ENCODE measurements around the gene PPP6R1.
A peak's percentile ranks its signal among the peaks of the same experiment; 100 is the strongest.

Gene PPP6R1, protein sequence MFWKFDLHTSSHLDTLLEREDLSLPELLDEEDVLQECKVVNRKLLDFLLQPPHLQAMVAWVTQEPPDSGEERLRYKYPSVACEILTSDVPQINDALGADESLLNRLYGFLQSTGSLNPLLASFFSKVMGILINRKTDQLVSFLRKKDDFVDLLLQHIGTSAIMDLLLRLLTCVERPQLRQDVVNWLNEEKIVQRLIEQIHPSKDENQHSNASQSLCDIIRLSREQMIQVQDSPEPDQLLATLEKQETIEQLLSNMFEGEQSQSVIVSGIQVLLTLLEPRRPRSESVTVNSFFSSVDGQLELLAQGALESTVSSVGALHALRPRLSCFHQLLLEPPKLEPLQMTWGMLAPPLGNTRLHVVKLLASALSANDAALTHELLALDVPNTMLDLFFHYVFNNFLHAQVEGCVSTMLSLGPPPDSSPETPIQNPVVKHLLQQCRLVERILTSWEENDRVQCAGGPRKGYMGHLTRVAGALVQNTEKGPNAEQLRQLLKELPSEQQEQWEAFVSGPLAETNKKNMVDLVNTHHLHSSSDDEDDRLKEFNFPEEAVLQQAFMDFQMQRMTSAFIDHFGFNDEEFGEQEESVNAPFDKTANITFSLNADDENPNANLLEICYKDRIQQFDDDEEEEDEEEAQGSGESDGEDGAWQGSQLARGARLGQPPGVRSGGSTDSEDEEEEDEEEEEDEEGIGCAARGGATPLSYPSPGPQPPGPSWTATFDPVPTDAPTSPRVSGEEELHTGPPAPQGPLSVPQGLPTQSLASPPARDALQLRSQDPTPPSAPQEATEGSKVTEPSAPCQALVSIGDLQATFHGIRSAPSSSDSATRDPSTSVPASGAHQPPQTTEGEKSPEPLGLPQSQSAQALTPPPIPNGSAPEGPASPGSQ

DNA sequence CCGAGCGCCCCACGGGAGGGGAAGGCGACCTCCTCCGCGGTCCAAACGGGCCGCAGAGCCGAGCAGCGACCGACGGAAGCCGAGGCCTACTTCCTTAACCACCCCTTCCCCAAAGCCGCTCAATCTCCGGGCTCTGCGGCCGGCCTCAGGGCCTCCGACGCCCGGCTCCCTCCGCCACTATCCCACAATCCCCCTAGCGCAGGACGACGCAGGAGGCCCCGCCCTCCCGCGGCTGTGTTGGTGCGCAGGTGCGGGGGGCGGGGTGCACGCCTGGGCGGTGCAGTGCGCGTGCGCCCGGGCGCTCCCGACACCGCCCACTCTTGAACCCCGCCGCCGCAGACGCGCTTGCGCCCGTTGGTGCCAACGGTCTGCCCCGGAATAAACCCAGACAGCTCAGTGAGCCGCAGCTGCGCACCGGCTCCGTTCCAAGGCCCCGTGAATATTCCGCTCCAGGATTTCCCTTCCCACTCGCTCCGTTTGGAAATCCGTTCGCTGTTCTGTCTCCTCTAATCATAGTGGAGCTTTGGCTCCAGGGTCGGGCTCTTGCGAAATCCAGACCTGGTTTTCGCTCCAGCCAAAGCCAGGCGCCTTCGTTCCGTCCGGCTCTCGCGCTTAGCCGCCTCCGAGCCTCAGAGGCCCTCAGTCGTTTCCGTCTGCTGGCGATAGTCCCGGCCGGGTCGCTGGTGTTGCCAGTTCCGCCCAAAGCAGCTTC lies at the start of gene PPP6R1:
Gene PPP6R1 (minus strand): TSS at position 190 of the 712 bp plus-strand sequence. CDS start 11,914 bp downstream, outside the sequence.
- DNase-seq (ENCODE audit: low spot score), result peak; percentile 99

DNA sequence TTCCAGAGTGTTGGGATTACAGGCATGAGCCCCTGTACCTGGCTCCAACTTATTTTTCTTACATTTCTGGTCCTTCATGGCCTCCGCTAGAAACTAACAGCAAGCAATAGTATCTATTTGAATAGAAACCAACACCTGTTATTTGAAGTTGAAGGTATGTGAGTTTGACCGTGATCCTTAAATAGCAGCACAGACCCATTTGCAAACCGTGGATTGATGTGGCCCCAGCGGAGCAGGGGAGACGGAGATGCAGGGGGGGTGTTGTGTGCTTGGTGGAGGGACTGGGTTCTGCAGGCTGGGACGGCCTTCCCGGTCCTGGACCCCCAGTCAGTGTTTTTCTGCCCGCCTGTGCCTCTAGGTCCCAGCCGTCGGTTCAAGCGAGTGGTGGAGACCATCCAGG lies 49.5 kb upstream of the PPP6R1 start:
- no peak for DNase-seq (ENCODE audit: low spot score)

DNA sequence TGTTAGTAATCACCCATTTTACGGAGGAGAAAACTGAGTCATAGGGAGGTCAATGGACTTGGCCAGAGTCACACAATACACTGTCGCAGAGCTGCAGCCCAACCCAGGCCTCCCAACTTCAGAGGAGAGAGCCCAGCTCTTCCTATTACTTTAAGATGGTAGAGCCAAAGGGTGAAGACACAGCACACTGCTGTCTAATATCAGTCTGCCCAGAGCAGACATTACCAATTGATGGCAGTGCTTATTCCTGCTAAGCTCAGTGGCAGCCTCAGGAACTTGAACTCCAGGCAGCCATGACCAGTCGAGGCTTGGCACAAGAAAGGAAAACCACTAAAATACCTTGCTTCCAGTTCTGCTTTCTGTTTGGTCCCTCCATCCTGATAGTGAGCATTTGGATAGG lies 47.9 kb upstream of the PPP6R1 start:
- DNase-seq (ENCODE audit: low spot score), result no peak

DNA sequence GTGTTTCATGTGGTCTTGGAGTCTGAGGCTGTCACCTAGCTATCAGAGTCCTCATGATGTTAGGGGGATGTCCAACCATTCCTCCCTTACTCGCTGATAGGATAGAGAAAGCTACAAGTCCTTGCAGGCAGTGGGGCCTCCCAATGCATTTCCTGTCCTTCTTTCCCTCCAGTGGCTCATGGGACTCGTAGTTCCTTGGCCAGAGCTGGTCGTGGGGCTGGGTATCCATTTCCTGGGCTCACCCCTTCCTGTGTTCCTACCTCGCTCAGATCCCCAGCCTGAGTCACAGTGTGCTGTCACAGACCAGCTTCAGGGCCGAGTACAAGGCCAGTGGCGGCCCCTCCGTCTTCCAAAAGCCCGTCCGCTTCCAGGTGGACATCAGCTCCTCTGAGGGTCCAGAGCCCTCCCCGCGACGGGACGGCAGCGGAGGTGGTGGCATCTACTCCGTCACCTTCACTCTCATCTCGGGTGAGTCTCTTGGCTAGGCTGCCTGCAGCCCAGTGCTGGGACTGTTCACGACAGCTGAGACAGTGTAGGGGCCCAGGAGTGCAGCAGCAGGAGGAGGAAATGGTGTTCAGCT lies 47.3 kb upstream of the PPP6R1 start:
- no peak for DNase-seq (ENCODE audit: low spot score)

DNA sequence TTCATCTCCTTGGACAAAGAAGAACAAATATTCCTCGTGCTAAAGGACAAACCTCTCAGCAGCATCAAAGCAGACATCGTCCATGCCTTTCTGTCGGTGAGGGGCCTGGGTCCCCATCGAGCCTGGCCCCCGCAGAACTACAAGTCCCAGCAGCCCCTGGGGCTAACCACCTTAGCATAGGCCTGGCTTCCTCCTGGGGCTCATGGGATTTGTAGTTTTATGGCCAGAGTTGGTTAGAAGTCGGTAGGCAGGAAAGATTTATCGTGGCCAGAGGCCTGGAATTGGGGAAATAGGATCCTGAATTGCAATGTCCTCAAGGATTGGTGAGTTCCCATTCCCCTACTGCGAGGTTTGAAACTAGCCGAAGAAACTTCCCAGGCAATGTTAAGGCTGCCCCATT lies 46.7 kb upstream of the PPP6R1 start:
- no peak for DNase-seq (ENCODE audit: low spot score)

DNA sequence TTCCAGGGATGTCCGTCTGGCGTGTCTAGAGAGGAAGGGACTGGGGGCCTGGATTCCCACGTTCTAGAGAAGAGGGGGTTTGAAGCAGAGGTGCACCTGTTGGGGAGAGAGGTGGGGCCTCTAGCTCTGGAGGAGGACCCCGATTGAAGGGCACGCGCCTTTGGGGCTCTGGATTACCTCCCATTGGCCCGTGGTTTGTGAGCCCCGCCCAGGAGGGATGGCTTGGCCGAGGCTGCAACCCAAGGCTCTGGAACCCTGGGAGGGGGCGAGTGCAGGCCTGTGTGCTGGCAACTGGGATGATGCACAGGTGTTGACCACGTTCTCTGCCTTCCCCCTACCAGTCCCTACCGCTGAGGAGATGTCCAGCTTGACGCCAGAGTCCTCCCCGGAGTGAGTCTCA lies 46.2 kb upstream of the PPP6R1 start:
- DNase-seq (ENCODE audit: low spot score), result no peak

DNA sequence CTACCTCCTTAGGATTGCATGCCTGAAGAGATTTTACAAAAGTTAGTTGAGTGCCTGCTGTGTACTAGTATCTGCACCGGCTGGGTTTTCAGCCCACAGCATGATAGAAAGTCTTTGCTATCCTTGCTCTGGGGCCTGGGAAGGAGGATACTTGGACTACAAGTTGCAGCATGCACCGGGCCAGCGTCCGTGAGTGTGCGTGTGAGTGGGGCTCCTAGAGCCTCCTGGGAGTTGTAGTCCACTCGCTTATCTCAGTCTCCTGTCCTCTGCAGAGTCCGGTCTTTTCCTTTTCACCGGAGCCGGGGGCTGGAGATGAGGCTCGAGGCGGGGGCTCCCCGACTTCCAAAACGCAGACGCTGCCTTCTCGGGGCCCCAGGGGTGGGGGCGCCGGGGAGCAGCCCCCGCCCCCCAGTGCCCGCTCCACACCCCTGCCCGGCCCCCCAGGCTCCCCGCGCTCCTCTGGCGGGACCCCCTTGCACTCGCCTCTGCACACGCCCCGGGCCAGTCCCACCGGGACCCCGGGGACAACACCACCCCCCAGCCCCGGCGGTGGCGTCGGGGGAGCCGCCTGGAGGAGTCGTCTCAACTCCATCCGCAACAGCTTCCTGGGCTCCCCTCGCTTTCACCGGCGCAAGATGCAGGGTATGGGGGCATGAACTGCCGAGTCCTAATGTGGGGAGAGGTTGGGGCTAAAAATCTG lies 45.6 kb upstream of the PPP6R1 start:
- DNase-seq (ENCODE audit: low spot score), result no peak

DNA sequence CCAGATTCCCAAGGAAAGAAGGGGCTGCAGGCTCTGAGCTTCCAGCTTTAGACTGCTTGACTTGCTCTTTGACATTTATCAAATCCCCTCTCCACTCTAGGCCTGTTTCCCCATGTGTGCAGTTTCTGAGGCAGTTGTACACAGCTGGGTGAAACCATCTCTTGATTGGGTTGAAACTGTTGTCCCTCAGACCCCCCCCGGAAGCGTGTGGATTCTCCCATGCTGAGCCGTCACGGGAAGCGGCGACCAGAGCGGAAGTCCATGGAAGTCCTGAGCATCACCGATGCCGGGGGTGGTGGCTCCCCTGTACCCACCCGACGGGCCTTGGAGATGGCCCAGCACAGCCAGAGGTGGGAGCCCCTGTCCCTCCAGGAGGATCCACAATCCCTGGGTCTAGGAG lies 44.7 kb upstream of the PPP6R1 start:
- DNase-seq (ENCODE audit: low spot score), result no peak

DNA sequence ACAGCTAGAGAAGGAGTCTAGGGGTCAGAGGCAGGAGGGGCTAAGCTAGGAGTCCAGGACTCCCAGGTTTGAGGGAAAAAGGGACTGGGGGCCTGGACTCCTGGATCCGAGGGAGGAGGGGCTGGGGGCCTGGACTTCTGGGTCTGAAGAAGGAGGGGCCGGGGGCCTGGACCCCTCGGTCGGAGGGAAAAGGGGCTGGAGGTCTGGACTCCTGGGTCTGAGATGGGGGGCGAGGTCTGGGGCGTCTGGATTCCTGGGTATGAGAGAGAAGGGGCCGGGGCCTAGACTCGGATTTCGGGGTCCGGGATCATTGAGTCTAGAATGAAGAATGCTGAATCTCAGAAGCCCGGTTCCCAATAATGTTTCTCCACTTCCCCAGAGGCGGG lies 43.5 kb upstream of the PPP6R1 start:
- DNase-seq (ENCODE audit: low spot score), result no peak

DNA sequence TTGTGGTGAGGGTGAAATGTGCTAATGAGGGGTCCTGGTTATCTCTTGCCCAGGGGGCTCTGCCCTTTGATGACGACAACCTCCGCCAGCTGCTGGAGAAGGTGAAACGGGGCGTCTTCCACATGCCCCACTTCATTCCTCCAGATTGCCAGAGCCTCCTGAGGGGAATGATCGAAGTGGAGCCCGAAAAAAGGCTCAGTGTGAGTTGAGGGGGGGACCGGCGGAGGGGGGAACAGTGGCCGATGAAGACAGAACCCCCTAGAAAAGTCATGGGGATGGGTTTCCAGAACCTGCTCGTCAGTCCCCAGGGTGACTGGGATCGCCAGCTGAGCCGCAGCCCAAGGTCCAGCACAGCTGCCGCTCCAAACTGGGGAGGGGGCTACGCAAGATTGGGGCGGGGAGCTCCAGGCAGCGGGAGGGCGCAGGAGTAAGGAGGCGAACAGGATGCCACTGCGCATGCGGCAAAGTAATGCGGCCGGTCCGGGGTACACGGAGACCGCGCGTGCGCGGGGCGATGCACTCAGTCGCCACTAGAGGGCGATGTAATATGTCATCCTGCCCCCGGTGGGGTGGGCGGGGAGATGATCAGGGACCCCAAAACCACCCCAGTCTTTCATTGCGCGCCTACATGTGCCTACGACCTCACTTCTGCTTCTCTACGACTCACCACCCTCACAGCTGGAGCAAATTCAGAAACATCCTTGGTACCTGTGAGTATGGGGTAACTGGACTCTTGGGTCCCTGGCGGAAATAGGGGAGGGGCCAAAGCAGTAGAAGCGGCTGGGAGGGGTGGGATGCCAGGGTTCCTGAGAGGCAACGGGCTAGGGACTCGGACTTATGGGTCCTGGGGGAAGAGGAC lies 42.9 kb upstream of the PPP6R1 start:
- peak; percentile 77 for DNase-seq (ENCODE audit: low spot score)

DNA sequence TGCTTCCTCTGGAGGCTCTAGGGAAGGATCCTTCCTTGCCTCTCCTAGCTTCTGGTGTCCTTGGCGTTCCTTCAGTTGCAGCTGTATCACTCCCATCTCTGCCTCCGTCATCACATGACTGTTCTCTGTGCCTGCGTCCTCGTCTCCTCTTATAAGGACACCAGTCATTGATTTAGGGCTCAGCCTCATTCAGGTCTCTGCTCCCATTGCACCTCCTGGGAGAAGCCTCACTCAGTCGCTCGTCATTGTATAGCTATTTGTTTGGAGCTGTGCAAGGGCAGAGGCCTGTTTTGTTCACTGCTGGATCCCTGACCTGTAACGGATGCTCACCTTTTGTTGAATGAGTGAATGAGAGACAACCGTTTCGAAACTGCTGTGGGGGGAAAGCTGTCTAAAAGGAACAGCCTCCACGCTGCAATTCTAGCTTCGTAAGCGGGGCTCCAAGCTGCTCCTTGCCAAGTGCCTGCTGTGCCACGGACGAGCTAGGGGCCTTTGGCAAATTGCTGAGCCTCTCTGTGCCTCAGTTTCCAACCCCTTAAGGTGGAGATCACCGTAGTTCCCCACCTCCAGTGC lies 42.2 kb upstream of the PPP6R1 start:
- no peak for DNase-seq (ENCODE audit: low spot score)

DNA sequence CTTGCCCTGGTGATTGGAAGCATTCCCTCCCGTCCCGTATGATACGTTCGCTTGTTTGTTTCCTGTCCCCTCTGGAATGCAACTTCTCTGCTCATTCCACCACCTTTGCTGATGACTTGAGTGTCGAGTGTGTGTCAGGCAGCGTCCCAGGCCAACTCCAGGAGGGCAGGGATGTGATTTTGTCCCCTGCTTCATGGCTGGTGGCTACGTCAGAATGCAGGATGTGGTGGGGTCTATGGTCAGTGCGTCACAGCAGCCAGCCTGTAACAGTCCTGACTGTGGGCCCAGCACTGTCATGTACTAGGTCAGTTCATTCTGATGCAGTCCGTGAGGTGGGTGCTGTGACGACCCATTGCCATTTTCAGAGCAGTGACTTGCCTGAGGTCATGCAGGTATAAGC lies 41.2 kb upstream of the PPP6R1 start:
- no peak for DNase-seq (ENCODE audit: low spot score)

DNA sequence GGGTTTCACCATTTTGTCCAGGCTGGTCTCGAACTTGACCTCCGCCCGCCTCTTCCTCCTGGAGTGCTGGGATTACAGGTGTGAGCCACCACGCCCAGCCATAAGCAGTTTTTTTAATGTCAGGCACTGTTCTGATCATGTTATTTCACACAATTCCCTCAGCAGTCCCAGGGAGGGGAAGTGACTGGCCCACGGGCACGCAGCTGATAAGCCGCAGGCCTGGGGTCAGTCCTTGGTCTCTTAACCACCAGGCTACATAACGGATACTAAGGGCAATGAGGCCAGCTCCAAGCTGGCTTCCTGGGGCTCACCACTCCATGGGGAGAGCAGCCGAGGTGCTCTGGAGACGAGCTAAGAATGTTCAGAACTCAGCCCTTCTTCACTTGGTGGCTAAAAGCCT lies 38.5 kb upstream of the PPP6R1 start:
- DNase-seq (ENCODE audit: low spot score), result no peak

DNA sequence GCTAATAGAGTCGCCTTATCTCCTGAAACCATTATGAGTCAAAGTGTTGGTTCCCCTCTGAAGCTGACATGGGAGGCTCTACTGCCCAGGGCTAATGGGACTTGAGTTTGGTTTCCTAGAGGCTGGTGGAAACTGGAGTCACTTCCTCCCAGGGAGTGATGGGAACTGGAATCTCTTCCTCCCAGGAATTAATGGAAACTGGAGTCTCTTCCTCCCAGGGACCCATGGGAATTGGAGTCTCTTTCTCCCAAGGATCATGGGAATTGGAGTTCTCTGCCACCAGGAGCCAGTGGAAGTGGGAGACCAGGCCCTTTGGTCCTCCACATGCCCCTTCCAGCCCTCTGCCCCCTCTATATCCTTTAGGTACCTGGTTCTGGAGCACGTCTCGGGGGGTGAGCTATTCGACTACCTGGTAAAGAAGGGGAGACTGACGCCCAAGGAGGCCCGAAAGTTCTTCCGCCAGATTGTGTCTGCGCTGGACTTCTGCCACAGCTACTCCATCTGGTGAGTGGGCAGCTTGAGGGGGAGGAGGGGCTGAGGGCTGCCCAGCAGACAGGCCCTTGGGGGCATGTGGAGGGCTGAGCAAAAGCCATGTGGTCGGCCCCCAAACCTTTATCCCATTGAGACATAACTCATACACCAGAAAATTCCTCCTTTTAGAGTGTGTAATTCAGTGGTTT lies 30.4 kb upstream of the PPP6R1 start:
- DNase-seq (ENCODE audit: low spot score), result no peak

DNA sequence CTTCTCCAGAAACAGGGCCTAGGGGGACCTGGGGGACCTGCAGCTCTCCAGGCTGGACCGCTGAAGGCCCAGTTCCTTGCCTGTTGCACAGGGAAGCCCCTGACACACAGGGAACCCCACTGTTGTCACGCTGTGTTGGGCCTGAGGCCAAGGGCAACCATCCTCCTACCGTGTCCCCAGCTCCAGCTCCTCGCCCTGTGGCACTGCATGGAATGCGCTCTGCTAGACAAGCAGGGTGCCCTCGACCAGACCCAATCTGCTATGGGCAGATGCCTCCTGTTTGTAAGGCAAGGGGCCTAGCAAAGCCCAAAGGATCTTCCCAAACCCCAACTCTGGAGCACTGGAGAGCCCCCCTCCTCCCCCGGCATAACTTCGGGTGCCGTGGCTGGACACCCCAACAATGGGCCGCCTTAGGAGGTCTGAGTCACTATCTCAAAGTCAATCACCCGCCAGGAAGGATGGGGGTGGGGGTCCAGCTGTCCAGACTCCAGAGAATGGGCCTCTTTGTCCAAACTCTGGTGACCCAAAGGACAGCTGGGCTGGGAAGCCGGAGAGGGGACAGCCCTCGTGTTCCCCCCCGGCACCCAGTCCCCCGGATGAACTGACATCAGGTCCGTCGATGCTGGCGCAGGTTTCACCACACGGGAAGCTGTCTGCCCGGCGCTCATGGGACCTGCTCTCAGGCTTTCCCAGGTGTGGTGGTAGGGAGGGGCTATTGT lies 28.7 kb upstream of the PPP6R1 start:
- DNase-seq (ENCODE audit: low spot score), result peak; percentile 96

DNA sequence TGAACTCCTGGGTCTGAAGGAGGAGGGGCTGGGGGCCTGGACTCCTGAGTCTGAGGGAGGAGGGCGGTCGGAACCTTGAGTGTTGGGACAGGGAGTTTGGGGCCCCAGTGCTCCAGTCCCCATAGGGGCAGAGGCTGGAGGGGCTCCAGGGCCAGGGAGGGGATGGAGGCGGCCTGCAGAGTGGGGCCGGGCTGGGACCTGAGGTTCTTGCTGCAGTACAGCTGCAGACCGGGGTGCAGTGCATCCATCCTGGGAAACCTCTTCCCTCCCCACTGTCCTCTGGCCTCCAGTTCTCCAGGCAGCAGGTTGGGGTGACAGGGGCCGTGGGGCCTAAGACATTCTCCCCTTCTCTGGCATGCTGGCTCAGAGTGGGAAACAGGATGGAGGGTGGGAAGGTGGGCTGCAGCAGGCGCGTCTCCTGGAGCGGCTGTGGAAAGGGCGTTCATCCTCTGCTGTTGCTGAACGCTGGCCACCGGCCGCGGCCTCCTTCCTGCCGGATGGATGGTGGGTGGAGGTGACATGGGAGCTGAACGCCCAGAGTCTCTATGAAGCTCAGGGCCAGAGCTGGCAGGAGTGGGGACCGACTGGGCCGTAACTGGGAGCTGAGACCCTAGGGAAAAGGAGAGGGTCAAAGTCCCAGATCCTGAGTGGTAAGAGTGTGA lies 26.5 kb upstream of the PPP6R1 start:
- no peak for DNase-seq (ENCODE audit: low spot score)

DNA sequence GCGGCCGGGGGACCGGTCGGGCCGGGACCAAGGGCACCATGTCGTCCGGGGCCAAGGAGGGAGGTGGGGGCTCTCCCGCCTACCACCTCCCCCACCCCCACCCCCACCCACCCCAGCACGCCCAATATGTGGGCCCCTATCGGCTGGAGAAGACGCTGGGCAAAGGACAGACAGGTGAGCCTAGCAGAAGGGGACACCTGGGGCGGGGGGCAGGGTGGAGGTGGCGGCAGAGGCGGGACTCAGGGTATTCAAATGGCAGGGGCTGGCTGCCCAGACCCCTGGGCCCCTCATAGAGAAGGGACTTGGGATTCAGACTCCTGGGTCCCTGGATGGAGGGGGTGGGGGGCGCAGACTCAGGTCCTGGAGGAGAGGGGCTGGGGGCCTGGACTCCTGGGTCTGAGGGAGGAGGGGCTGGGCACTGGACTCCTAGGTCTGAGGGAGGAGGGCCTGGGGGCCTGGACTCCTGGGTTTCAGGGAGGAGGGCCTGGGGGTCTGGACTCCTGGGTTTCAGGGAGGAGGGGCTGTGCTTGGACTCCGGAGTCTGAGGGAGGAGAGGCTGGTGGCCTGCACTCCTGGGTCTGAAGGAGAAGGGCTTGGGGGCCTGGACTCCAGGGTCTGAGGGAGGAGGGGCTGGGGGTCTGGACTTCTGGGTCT lies 25.7 kb upstream of the PPP6R1 start:
- DNase-seq (ENCODE audit: low spot score), result no peak
